Activated naive CD8-positive, alpha-beta T cell treated with anti-CD3 and anti-CD28 coated beads, Interleukin-2, amount 50 U/mL, for 16 hours (primary cell): ENCODE measurements around the gene NECAB2.

ENCODE experiments used
- DNase-seq: peaks from one replicate; pipeline ENCODE4 v3.0.0-alpha.2; 2020; ENCODE audit warnings: low read depth, low spot score

The NECAB2 gene

DNA sequence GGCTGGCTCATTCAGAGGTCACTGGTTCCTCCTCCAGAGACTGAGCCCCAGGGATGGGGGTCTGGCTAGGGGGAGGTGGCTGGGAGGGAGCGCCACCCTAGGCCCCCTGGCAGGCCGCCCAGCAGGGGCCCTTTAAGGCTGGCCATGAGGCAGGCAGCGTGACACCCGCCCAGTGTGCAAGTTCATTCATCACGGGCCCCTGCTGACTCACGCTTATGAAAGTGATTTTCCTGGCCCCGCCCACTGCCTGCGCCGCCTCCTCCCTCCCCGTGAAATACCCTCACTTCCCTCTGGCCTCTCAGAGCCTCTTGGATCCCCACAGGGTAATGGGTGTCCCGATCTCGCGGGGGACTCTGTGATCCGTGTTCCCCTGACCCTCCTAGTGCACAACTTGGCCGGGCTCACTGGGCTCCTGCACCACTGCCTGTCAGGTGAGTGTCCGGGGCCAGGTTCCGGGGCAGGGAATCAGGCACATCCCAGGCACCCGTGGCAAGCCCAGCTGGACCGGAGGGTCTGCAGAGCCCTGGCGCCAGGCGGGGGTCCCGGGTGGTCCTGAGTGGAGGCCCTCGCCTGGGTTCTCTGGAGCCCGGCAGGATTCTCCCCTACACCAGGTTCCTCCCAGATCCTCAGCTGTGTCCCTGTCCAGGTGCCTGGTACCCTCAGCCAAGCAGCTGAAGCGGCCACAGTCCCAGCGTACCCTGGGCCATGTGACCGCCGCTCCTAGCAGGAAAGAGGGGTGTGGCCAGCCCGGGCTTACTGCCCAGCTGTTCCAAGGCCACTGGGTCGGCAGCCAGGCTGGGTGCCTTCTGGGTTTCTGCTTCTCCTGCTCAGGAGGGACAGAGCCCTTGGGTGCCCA, 14.9 kb upstream of the NECAB2 start, which contains the start of gene OSGIN1:
Gene OSGIN1, plus strand, starts transcription at position 301 of the 856 bp plus-strand sequence. CDS start 4,432 bp downstream, outside the sequence.
- DNase-seq, result peak; percentile 62

DNA sequence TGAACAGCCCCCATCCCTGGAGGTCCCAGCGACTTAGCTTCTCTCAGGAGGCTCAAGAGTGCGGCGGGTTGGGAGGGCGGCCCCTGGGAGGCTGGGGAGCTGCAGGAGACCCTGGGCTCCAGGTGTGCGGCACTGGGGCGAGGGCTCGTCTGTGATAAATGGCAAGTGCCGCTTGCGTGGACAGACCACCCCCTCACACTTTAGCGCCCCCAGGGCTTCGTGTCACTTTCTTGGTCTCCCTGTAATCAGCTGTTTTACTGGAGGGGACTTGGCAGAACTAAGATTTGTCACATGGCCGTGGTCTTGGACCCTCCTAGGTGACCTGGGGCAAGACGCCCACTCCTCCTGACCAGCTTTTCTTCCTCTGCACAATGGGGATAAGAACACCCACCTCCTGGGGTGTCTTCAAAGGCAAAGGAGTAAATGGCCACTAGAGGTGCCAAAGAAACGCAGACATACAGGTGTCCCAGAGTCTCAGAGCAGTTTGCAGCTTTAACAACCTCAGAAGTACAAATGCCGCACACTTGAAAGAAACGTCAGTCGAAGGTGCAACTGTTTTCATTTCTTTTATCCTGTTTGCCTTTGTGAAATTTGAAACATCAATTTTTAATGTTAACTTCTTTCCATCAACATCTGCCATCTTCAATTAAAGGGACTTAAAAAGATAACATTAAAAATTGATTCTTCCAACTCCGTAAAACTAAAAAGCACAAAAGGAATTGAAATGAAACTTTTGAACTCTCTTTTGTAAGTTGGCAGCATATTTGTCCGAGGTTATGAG, 14.1 kb upstream of the NECAB2 start:
- no peak for DNase-seq

DNA sequence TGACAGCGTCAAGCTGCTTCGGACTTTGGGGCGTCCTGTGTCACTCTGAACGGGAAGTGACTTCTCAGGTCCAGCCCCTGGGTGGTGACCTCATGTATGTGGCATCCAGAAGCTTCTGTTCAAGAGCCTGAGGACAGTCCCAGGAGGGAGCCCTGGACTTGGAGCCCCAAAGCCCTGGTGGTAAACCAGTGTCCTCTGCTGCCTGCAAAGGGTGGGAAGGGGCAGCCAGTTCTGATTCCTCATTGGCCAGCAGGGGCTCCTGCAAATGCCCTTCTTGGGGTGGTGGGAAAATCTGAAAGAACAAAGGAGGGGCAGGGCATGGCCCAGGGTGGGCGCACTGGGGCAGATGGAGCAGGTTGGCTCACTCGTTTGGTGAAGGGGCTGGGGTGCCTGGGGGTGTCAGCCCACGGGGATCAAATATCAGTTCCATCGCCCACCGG, 13.4 kb upstream of the NECAB2 start:
- DNase-seq, result no peak

DNA sequence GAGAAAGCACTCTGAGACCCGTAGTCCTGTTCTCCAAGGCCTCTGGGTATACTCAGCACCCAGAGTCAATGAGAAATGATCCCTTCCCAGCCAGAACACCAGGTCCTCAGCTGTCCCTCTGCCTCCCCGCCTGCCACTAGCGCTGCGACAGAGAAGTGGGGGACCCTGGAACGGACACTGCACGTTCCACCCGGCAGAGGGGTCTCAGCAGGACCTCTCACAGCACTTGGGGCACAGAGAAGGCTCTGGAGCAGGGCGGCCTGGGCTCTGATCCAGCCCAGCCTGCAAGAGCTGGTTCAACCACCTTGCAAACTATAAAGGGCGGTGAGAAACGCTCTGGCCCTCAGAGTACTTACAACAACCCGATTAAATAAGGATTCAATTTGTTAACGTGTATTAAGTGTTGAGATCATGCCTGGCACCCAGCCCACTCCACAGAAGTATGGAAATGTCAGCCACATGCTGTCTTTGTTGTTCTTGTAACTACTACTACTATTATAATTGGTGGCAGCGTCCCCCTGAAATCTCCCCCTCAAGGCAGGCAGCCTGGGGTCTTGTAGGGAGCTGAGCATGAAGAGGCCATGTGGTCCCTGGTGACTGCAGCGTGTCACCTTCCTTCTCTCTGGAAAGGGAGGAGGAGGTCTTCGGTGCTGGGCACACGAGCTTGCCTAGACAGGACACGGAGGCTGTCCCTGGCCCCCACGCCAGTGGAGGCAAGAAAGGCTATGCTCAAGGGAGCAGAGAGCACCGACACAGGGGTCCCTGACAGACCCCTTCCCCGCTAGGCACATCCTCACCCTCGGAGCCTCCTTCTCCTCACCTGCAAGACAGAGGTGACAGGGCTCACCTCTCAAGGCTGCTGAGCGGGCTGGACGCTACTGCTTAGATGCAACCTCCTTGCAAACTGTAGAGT, 12.6 kb upstream of the NECAB2 start:
- DNase-seq, result no peak

DNA sequence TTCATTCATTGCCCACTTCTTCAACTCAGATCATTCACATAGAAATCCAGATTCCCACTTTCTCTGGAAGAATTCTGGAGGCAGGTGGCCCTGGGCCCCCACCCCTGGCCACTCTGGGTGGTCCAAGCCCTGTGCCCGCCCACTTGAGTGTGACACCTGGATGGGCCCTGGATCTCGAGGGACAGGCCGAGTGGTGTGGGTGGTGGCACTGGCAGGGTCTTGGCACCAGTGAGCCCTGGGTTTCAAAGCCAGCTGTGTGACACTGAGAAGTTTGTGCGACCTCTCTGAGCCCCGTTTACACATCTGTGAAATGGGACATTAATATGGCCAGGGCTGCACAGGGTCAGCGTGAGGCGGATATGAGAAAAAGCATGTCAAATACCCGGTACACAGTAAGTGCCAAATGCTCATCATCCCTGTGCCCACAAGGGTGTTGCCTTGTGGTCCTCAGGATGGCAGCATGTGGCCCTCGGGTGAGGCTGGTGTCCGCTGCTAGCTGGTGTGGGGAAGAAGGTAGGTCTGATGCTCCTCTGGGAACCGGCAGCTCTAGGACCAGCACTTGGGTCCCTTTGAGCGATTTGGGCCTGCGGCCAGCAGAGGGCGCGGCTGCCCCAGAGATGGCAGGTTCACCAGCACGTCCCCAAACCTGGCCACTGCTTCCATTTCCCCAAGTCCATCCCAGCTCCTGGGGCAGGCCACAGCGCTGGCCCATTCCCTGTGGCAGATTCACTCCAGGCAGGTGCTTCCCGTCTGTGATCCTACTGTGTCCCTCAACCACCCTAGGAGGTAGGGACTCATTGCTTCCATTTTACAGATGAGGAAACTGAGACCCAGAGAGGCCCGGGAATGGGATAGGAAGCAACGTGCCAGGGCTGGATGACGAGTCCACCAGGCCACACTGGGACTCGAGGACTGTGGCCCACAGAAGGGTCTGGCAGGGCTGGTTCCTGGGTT, 11.4 kb upstream of the NECAB2 start:
- peak; percentile 39 for DNase-seq

DNA sequence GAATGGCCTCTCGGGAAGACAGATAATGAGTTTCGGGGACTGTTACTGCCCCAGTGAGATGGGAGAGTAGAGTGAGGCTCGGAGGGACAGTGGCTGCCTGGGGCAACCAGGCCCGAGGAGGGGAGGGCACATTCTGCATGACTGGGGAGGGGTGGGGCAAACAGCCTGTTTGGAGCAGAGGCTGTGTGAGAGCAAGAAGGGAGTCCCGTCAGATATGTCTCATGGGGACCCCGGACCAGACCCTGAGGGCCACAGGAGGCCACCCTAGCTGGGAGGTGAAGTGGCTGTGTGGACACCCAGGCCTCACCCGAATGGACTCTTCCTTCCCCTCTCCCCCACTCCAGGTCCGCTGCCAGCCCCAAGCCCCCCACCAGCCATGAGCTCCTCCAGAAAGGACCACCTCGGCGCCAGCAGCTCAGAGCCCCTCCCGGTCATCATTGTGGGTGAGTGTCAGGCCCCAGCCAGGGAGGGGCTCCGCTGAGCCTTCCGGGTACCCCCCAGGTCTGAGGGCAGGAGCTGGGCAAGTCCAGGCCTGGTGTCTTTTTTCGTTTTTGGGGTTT, 10.7 kb upstream of the NECAB2 start:
- DNase-seq, result no peak

DNA sequence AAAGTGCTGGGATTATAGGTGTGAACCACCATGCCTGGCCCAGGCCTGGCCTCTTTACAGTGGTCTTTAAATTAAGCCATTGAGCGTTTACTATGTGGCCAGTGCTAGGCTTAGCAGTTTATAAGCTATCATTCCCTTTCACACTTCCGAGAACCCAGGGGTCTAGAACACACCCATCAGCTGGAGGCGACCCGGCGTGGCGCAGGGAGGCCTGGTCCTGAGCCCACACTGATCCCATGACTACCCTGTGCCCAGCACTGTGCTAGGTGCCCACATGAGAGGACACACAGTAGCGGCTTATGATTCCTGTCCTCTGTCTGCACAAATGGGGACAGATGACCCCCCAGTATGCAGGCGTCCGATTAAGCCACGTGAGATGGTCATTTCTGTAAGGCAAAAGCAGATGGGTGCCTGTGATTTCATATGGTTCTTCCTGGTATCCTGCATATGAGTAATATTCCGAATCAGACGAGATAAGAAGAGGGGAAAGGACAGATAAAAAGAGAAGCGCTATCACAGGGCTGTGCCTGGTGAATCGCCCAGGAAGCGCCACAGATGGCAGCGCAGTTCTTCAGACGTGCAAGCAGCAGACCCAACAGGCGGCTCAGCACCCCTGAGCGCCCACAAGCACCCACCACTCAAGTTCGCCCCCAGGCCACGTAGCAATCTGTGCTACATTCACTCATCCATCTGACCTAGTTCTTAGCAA, 9.8 kb upstream of the NECAB2 start:
- DNase-seq, result no peak

DNA sequence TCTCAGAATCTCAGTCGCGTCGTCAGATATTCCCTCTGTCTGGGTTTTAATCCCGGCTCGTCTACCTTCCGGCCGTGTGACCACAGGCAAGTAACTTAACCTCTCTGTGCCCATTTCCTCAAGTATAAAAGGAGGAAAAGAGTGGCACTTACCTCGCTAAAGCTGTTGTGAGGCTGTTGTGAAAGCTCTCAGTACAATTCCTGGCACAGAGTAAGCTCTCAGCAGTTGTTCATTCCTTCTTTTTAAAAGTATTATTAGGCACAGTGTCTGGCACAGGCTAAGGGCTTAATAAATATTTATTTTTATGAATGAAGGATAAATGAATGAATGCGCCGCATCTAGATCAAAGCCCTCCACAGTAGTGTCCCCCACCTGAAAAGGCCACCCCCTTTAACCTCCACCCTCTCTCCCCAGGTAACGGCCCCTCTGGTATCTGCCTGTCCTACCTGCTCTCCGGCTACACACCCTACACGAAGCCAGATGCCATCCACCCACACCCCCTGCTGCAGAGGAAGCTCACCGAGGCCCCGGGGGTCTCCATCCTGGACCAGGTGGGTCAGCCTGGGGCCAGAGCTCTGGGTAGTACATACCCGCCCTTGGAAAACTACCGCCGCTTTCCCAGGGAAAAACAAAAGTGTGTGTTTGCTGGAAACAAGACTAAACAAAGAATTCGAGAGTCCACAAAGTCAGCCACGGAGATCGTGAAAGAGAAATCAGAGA, 9.0 kb upstream of the NECAB2 start:
- DNase-seq, result no peak

DNA sequence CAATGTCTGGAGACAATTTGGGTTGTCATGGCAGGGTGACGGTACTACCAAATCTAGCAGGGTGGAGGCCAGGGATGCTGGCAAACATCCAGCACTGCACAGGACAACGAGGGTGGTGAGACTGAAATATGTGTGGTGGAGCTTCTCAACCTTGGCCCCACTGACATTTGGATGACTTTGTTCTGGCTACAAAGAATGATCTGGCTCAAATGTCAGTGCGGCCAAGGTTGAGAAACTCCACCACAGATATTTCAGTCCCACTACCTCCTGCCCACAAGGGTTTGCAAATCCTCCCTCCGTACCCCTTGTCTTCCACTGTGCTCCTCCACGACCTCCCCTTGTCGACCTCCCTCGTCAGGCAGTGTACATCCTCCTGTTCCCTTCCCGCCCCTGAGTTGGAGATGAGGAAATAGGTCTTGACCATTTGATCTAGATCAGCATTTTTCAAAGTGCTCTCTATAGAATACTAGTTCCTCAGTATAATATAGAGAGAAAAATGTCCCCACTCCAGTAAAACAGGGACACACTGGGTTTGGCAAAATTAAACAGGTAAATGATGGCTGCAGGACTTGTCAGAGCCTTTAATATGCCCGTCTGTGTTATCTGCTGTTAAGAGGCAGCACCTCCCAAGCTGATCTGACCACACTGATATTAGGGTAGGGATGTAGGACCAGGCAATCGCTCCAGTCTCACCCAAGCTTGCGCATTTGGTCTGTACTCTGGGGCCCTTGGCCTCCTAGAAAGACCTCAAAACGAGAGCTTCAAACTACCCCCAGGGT, 8.2 kb upstream of the NECAB2 start:
- no peak for DNase-seq

DNA sequence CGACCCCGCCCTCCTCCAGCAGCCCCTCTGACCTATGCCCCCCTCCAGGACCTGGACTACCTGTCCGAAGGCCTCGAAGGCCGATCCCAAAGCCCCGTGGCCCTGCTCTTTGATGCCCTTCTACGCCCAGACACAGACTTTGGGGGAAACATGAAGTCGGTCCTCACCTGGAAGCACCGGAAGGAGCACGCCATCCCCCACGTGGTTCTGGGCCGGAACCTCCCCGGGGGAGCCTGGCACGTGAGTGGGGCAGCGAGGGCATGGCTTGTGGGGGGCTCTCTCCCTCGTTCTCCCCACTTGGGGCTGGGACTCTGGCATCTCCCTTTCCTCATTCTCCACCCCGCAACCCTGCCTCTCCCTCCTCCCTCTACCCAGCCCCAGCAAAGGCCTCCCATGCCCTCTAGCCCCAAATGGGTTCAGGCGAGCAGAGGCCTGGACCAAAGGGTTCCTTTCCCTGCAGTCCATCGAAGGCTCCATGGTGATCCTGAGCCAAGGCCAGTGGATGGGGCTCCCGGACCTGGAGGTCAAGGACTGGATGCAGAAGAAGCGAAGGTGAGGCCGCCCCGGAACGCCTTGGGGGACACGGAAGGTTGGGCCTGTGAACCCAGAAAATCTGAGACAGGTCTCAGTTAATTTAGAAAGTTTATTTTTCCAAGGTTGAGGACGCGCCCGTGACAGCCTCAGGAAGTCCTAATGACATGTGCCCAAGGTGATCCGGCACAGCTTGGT, 7.4 kb upstream of the NECAB2 start:
- no peak for DNase-seq

DNA sequence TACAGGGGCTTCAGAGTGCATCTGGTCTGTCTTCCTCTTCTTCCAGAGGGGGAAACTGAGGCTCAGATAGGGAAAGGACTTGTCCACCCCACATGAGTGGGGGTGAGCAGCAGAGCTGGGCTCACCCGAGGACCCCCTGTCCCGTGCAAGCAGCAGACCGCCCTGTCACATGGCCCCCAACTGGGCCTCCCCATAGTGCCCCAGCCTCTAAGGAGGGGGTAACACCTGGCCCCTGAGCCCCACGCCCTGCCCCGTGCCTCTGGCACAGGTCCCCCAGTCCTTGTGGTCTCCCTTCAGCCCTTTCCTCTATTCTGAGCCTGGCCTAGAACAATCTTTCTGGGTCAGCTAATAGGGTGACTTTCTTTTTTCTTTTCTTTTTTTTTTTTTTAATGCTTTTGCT, 6.5 kb upstream of the NECAB2 start:
- DNase-seq, result no peak

DNA sequence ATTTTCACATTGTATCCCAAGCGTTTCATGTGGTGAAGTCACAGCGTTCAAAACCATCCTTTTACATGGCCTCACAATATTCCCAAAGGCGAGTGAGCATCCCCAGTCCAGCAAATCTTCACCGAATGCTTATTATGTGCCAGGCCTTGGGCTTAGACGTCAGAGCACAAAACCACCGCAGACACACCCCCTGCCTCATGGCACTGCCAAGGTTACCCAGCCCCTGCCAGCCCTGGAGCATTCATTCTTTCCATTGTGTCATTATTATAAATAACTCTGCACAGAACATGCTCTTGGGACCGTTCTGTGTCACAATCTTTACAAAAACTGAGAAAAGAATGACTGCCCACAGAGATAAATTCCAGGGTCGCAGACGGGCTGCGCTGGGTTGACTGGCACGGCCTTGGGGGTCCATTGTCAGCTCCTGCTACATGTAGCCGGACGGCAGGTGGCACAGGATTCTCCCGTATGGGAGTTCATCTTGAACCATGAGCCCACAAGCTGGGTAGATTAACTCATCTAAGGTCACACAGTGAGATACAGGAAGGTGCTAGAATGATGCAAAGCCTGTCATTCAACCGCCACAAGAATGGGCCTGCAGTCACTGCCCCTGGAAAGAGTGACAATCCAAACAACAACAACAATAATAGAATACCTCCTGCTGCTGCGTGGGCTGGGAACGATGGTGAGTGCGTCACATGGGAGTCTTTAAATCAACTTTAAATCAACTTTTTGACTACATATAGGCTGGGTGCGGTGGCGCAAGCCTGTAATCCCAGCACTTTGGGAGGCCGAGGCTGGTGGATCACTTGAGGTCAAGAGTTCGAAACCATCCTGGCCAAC, 4.5 kb upstream of the NECAB2 start:
- no peak for DNase-seq

DNA sequence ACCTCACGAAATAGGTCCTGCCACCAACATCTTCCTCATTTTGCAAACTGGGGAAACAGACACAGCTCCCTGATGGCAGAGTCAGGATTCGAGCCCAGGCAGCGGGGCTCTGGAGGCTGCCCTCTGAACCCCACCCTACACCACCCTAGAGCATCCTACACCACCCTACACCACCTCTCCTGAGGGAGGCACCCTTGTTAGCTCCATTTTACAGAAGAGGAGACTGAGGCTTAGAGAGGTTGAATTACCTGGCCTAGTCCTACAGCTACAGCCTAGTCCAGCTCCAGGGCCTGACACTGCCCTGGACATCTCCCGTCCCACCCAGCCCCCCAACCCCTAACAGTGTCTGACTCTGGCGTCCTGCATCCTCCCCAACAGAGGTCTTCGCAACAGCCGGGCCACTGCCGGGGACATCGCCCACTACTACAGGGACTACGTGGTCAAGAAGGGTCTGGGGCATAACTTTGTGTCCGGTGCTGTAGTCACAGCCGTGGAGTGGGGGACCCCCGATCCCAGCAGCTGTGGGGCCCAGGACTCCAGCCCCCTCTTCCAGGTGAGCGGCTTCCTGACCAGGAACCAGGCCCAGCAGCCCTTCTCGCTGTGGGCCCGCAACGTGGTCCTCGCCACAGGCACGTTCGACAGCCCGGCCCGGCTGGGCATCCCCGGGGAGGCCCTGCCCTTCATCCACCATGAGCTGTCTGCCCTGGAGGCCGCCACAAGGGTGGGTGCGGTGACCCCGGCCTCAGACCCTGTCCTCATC, 3.2 kb upstream of the NECAB2 start:
- DNase-seq, result no peak

DNA sequence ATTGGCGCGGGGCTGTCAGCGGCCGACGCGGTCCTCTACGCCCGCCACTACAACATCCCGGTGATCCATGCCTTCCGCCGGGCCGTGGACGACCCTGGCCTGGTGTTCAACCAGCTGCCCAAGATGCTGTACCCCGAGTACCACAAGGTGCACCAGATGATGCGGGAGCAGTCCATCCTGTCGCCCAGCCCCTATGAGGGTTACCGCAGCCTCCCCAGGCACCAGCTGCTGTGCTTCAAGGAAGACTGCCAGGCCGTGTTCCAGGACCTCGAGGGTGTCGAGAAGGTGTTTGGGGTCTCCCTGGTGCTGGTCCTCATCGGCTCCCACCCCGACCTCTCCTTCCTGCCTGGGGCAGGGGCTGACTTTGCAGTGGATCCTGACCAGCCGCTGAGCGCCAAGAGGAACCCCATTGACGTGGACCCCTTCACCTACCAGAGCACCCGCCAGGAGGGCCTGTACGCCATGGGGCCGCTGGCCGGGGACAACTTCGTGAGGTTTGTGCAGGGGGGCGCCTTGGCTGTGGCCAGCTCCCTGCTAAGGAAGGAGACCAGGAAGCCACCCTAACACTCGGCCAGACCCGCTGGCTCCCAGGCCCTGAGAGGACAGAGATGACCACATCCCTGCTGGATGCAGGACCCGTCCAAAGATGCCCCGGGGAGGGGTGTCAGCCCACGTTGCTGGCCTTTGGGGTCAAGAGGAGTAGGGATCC, 2.4 kb upstream of the NECAB2 start:
- DNase-seq, result no peak

DNA sequence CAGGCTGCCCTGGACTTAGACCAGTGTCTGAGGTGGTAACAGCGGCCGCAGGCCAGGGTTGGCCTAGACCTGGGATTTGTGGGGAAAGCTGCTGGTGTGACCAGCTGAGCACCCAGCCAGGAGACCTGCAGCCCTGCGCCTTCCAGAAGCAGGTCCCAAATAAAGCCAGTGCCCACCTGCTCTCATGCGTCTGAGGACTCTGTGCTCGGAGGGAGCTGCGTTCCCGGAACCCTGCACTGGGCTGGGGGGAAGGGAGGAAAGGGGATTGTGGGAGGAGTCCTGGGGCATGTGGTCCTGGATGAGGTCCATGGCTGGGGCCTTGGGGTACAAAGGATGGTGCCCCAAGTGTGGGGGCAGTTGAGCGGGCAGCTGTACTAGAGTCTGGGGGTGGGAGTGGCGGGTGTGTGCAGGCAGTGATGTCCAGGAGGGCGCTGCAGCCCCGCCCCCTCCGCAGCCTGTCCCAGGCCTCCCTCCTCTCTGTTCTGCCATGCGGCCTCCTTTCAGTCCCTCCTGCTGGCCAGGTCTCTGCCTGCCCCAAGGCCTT, 1.8 kb upstream of the NECAB2 start:
- no peak for DNase-seq
